NB4 (cell line): ENCODE results near the gene SEH1L.

Experiments
- DNase-seq: peaks from one replicate; pipeline ENCODE4 v3.0.0; 2010; ENCODE audit warnings: low read depth
- H3K4me3 ChIP-seq: one replicate; pipeline ENCODE4 v1.5.1; 2011; ENCODE audit warnings: mild to moderate bottlenecking, low read depth, low read length, moderate library complexity
- CTCF ChIP-seq: IDR thresholded peaks from one replicate; pipeline ENCODE4 v1.5.1; 2012; ENCODE audit warnings: low read depth, low read length
- MAX ChIP-seq: IDR thresholded peaks from 2 replicates; pipeline ENCODE4 v1.6.1; 2011; ENCODE audit warnings: low read depth, low read length
- MYC ChIP-seq: IDR thresholded peaks from 2 replicates; pipeline ENCODE4 v1.6.1; 2011; ENCODE audit warnings: low read depth, low read length
- POLR2A ChIP-seq: IDR thresholded peaks from 2 replicates; pipeline ENCODE4 v1.6.1; 2011; ENCODE audit warnings: mild to moderate bottlenecking; ENCODE audit not compliant: insufficient read length; ENCODE audit errors: extremely low read depth

Gene SEH1L

GRCh38 chr18:13035249-13035914 is 87.6 kb downstream of the SEH1L start:
- no peak for DNase-seq
- no peak for TF ChIP-seq CTCF
- no peak overlapping the region for H3K4me3 ChIP-seq

GRCh38 chr18:13036622-13037320 is 89.0 kb downstream of the SEH1L start:
- no peak for DNase-seq
- no peak overlapping the region for H3K4me3 ChIP-seq
- TF ChIP-seq POLR2A (no peak), MYC (no peak), MAX (no peak), CTCF (no peak)
